GM12865 (cell line): ENCODE results near the gene OR52H1.

Source experiments
- DNase-seq: peaks from one replicate; pipeline ENCODE4 v3.0.0; 2010; ENCODE audit warnings: low read depth
- H3K4me3 ChIP-seq: 2 replicates; pipeline ENCODE4 v1.5.1; 2011; ENCODE audit warnings: mild to moderate bottlenecking, low read depth, low read length, control low read depth
- TF ChIP-seq, protein P1 (sequence below): IDR thresholded peaks from 2 replicates; pipeline ENCODE4 v1.5.1; 2011; ENCODE audit warnings: low read length, control low read depth, low read depth, inconsistent platforms; ENCODE audit not compliant: insufficient read depth; ENCODE audit errors: missing control alignments

Gene OR52H1

DNA sequence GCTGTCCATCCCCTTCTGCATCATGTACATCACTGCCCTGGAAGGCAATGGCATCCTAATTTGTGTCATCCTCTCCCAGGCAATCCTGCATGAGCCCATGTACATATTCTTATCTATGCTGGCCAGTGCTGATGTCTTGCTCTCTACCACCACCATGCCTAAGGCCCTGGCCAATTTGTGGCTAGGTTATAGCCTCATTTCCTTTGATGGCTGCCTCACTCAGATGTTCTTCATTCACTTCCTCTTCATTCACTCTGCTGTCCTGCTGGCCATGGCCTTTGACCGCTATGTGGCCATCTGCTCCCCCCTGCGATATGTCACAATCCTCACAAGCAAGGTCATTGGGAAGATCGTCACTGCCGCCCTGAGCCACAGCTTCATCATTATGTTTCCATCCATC is 32.7 kb upstream of the OR52H1 start:
- H3K4me3 ChIP-seq = no peak overlapping the region
- TF ChIP-seq, protein P1, sequence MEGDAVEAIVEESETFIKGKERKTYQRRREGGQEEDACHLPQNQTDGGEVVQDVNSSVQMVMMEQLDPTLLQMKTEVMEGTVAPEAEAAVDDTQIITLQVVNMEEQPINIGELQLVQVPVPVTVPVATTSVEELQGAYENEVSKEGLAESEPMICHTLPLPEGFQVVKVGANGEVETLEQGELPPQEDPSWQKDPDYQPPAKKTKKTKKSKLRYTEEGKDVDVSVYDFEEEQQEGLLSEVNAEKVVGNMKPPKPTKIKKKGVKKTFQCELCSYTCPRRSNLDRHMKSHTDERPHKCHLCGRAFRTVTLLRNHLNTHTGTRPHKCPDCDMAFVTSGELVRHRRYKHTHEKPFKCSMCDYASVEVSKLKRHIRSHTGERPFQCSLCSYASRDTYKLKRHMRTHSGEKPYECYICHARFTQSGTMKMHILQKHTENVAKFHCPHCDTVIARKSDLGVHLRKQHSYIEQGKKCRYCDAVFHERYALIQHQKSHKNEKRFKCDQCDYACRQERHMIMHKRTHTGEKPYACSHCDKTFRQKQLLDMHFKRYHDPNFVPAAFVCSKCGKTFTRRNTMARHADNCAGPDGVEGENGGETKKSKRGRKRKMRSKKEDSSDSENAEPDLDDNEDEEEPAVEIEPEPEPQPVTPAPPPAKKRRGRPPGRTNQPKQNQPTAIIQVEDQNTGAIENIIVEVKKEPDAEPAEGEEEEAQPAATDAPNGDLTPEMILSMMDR = no peak
- DNase-seq = no peak

- TF ChIP-seq, protein P1 = no peak
- no peak for DNase-seq
These were observed 32.2 kb upstream of the OR52H1 start, which contains the start of gene OR52B6 for GRCh38 chr11:5580577-5580976. TSS of gene OR52B6 (plus strand) at chr11:5580877. CDS start at chr11:5580877, 0 bp downstream.

DNA sequence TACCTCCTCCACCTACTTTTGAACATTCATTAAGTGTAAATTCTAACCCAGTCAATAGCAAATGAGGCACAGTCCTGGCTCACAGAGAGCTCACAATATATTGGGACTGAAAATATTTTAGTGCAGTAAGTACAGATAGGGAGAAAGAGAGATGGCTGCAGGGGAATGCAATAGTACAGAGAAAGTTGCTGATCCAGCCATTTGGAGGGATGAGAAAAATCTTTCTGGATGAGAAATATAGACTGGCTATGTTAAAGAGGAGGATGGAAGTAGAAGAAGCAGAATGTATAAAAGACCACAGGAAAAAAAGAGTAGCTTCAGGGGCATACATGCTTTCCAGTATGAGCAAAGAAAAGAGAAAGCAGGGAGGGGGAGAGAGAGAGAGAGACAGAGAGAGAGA is 28.8 kb upstream of the OR52H1 start:
- H3K4me3 ChIP-seq = no peak overlapping the region
- DNase-seq = no peak
- TF ChIP-seq, protein P1 = no peak

More at GRCh38 chr11:5580577-5580976, 32.2 kb upstream of the OR52H1 start, which contains the start of gene OR52B6:
- H3K4me3 ChIP-seq = no peak within 1 kb of the TSS

DNA sequence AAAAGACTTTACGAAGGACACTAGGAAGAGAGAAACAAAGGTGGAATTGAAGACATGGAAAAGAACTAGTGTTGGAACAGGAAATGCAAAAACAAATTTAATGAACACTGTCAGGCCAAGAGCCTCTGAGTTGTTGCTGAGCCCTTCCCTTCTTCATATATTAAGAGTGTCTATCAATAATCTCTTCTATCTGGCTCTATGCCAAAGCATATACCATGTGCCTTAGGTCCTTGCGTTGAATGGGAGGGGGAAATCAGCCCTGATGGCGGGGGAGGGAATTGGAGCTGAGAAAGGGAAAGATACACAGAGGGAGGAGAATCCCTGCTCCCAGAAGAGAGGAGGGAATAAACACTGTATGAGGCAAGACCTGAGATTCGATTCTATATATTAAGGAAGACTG is 26.8 kb upstream of the OR52H1 start:
- H3K4me3 ChIP-seq = no peak overlapping the region
- TF ChIP-seq, protein P1 = no peak
- no peak for DNase-seq

- no peak for DNase-seq
- TF ChIP-seq, protein P1 = no peak
- no peak overlapping the region for H3K4me3 ChIP-seq
These were observed 26.3 kb upstream of the OR52H1 start for GRCh38 chr11:5574654-5575053.

GRCh38 chr11:5564259-5565019 is 16.1 kb upstream of the OR52H1 start:
- TF ChIP-seq, protein P1 = no peak
- DNase-seq = no peak
- H3K4me3 ChIP-seq = no peak overlapping the region

DNA sequence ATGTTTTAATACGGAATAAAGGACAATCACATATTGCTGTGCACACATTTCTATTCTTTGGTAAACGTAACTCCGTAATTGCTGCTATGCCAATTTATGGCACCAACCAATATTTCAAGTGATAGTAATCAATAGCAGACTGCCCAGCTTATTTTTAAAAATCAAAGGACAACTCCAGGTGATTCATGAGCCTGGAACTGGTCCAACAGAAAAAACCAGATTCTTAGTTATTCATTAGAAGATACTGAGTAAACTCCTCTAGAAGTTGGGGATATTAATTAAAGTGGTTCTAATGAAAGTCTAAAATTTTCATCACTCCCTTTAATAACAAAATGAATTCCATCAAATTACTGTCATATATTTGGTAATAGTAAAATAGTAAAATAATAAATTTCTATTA is 9.4 kb upstream of the OR52H1 start:
- H3K4me3 ChIP-seq = no peak overlapping the region
- DNase-seq = no peak
- TF ChIP-seq, protein P1 = no peak
